IMR-90 (cell line): ENCODE measurements around the gene OBP2B.

ENCODE experiments used
- BHLHE40 ChIP-seq: fragments of 150-350 bp; IDR thresholded peaks from 2 replicates; pipeline ENCODE4 v1.6.1; 2016; ENCODE audit warnings: mild to moderate bottlenecking, low read depth, low read length
- CEBPB ChIP-seq: IDR thresholded peaks from 2 replicates; pipeline ENCODE4 v1.6.1; 2012; ENCODE audit warnings: low read depth, low read length, improper control_type of control experiment
- CTCF ChIP-seq: conservative IDR thresholded peaks from 2 replicates; pipeline ENCODE4 v1.5.1; 2012; ENCODE audit warnings: mild to moderate bottlenecking, low read depth, low read length, improper control_type of control experiment
- ELK1 ChIP-seq: fragments of 150-350 bp; IDR thresholded peaks from 2 replicates; pipeline ENCODE4 v1.6.1; 2016; ENCODE audit warnings: low read depth, mild to moderate bottlenecking, low read length, moderate library complexity, borderline replicate concordance
- MXI1 ChIP-seq: IDR thresholded peaks from 2 replicates; pipeline ENCODE4 v1.6.1; 2012; ENCODE audit warnings: low read depth, mild to moderate bottlenecking, low read length, moderate library complexity, borderline replicate concordance
- NFE2L2 ChIP-seq: fragments of 150-350 bp; IDR thresholded peaks from 2 replicates; pipeline ENCODE4 v1.6.1; 2016; ENCODE audit warnings: low read depth, mild to moderate bottlenecking, low read length
- POLR2A ChIP-seq: IDR thresholded peaks from 2 replicates; pipeline ENCODE4 v1.6.1; 2012; ENCODE audit warnings: mild to moderate bottlenecking, low read depth, low read length
- RAD21 ChIP-seq: IDR thresholded peaks from 2 replicates; pipeline ENCODE4 v1.6.1; 2012; ENCODE audit warnings: low read length, improper control_type of control experiment
- RFX5 ChIP-seq: IDR thresholded peaks from 2 replicates; pipeline ENCODE4 v1.8.0; 2012; ENCODE audit warnings: low read depth, mild to moderate bottlenecking, low read length, moderate library complexity
- SMC3 ChIP-seq: fragments of 150-350 bp; IDR thresholded peaks from 2 replicates; pipeline ENCODE4 v1.6.1; 2016; ENCODE audit warnings: low read depth, mild to moderate bottlenecking, antibody characterized with exemption, low read length, moderate library complexity
- TF ChIP-seq, protein P1 (sequence below): fragments of 150-350 bp; IDR thresholded peaks from 2 replicates; pipeline ENCODE4 v1.6.1; 2017; ENCODE audit warnings: mild to moderate bottlenecking, antibody characterized with exemption, low read length, low read depth

DNA sequence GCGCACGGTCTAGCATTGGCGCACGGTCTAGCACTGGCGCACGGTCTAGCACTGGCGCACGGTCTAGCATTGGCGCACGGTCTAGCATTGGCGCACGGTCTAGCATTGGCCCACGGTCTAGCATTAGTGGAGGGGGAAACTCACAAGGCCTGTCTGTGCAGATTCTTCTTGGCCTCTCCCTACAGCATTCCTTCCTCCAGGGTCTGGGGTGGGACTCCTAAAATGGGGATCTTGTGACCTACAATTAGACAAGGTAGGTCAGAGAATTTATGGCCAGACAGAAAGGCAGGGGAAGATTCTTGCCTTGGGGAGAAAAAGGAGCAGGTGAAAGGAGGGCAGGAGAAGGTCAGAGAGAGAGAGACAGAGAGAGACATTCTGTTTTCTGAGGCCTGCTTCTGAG is 39.9 kb downstream of the OBP2B start:
- no peak for TF ChIP-seq CTCF
- TF ChIP-seq NFE2L2 = no peak
- no peak for TF ChIP-seq MXI1
- TF ChIP-seq POLR2A = no peak
- TF ChIP-seq, protein P1, sequence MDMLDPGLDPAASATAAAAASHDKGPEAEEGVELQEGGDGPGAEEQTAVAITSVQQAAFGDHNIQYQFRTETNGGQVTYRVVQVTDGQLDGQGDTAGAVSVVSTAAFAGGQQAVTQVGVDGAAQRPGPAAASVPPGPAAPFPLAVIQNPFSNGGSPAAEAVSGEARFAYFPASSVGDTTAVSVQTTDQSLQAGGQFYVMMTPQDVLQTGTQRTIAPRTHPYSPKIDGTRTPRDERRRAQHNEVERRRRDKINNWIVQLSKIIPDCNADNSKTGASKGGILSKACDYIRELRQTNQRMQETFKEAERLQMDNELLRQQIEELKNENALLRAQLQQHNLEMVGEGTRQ = no peak
- TF ChIP-seq RFX5 = no peak
- TF ChIP-seq BHLHE40 = no peak
- TF ChIP-seq CEBPB = no peak
- no peak for TF ChIP-seq RAD21
- no peak for TF ChIP-seq SMC3
- no peak for TF ChIP-seq ELK1
